ENCODE data around the gene RAP2A. TPM values are rescaled to one million over a fixed set of nuclear protein-coding genes. Genes with fewer than 3 reads are reported as not detected.
A peak's percentile ranks its signal among the peaks of the same experiment; 100 is the strongest.

RAP2A gene
- 10 to 100 TPM in 1 of 6 experiments, 1 to 10 TPM in 5; 7.4 to 16.5 (median 8.8) TPM for total RNA-seq
- long read RNA-seq, result 0 reads

GRCh38 chr13:97433727-97434396 lies at the start of gene RAP2A:
TSS of gene RAP2A (plus strand) at chr13:97434169. CDS start at chr13:97434471, 302 bp downstream.
- intact Hi-C loops (cut with DNase I), result no loop called here
- H3K27ac ChIP-seq, result peak within 1 kb of the TSS; percentile 89 to 99 (median 99)
- no peaks in the 10 kb centered on the region for H3K27me3 ChIP-seq
- no peaks in the 10 kb centered on the region for H3K9me3 ChIP-seq
- peaks cover 0 to 12% (median 1%) of the 10 kb centered on the region in 4 donors for H3K4me1 ChIP-seq
- peak within 1 kb of the TSS; percentile 63 to 88 (median 66) for H3K4me3 ChIP-seq
- no peaks in the 10 kb centered on the region for H3K36me3 ChIP-seq
- DNase-seq, result peak; percentile 93 to 96 (median 95)
- 2% methylated on average over 35 of the region's 94 CpGs for WGBS (ENCODE audit: insufficient coverage, low coverage, low lambda C conversion rate, missing lambda C conversion rate)
- peak; percentile 75 to 83 (median 78) for ATAC-seq
- TF ChIP-seq POLR2A (IDR thresholded peaks at IDR 0.05), result peak; percentile 80
- TF ChIP-seq, protein P1, sequence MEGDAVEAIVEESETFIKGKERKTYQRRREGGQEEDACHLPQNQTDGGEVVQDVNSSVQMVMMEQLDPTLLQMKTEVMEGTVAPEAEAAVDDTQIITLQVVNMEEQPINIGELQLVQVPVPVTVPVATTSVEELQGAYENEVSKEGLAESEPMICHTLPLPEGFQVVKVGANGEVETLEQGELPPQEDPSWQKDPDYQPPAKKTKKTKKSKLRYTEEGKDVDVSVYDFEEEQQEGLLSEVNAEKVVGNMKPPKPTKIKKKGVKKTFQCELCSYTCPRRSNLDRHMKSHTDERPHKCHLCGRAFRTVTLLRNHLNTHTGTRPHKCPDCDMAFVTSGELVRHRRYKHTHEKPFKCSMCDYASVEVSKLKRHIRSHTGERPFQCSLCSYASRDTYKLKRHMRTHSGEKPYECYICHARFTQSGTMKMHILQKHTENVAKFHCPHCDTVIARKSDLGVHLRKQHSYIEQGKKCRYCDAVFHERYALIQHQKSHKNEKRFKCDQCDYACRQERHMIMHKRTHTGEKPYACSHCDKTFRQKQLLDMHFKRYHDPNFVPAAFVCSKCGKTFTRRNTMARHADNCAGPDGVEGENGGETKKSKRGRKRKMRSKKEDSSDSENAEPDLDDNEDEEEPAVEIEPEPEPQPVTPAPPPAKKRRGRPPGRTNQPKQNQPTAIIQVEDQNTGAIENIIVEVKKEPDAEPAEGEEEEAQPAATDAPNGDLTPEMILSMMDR (IDR thresholded peaks at IDR 0.05), result peak in 1 of 4 donors; percentile 15

DNA sequence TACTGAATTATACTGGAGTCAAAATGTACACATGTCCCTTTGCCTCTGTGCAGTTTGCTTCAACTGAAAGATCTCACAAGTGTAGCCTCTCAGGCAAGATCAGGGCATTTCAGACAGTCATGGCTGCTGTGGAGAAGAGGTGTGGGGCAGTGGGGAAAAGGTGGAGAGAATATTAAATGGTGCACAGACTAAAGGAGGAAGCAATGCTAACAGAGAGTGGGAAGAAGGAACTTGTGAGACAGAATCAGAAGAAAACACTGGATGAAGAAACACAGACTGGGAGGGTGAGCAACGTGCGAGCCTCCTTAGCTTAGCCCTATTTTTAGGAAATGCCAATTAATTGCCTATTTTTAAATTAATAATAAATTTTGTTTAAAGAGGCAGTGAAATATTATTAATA lies 49.6 kb upstream of the RAP2A start:
- intact Hi-C loops (cut with DNase I), result no loop called here
- Histone ChIP-seq H3K36me3 (peaks cover 0 to 16% (median 4%) of the 10 kb centered on the region in 4 donors), H3K27ac (no peak overlapping the region), H3K4me3 (no peak overlapping the region), H3K9me3 (no peaks in the 10 kb centered on the region), H3K27me3 (no peaks in the 10 kb centered on the region), H3K4me1 (no peaks in the 10 kb centered on the region)
- 78% methylated on average over 2 of the region's 2 CpGs for WGBS (ENCODE audit: insufficient coverage, low coverage, low lambda C conversion rate, missing lambda C conversion rate)
- no peak for DNase-seq
- TF ChIP-seq POLR2A (IDR thresholded peaks at IDR 0.05), result no peak
- TF ChIP-seq, protein P1 (IDR thresholded peaks at IDR 0.05), result no peak
- ATAC-seq, result peak in 2 of 4 donors; percentile 11 to 32

- no peaks in the 10 kb centered on the region for H3K9me3 ChIP-seq
- no peak overlapping the region for H3K27ac ChIP-seq
- H3K4me1 ChIP-seq, result no peaks in the 10 kb centered on the region
- no peak overlapping the region for H3K4me3 ChIP-seq
- intact Hi-C loops (cut with DNase I), result no loop called here
- TF ChIP-seq POLR2A (IDR thresholded peaks at IDR 0.05), result no peak
- TF ChIP-seq, protein P1 (IDR thresholded peaks at IDR 0.05), result no peak
- H3K36me3 ChIP-seq, result peaks cover 0 to 16% (median 4%) of the 10 kb centered on the region in 4 donors
- DNase-seq, result no peak
- no peaks in the 10 kb centered on the region for H3K27me3 ChIP-seq
- ATAC-seq, result no peak
Measured at GRCh38 chr13:97385146-97385545, 48.8 kb upstream of the RAP2A start.

GRCh38 chr13:97385854-97386253 lies 48.1 kb upstream of the RAP2A start:
- DNase-seq (no peak), ATAC-seq (peak in 1 of 4 donors; percentile 8)
- Histone ChIP-seq H3K36me3 (peaks cover 0 to 16% (median 4%) of the 10 kb centered on the region in 4 donors), H3K27ac (no peak overlapping the region), H3K27me3 (no peaks in the 10 kb centered on the region), H3K4me3 (no peak overlapping the region), H3K9me3 (no peaks in the 10 kb centered on the region), H3K4me1 (no peaks in the 10 kb centered on the region)
- intact Hi-C loops (cut with DNase I), result no loop called here
- TF ChIP-seq, protein P1 (IDR thresholded peaks at IDR 0.05), result no peak
- no peak for TF ChIP-seq POLR2A (IDR thresholded peaks at IDR 0.05)
- WGBS (ENCODE audit: insufficient coverage, low coverage, low lambda C conversion rate, missing lambda C conversion rate), result 86% methylated on average over 3 of the region's 3 CpGs
